Measurements from ENCODE around the gene FAM181A. TPM values are rescaled to one million over a fixed set of nuclear protein-coding genes. Genes with fewer than 3 reads are reported as not detected.

FAM181A gene
- total RNA-seq, 1 experiment from 2014 or later = not detected

GRCh38 chr14:93957751-93958566 lies 30.8 kb downstream of the FAM181A start:
- DNase-seq = no peak
- Histone ChIP-seq H3K27ac (no peak overlapping the region), H4K20me1 (ENCODE audit: insufficient read depth) (no peaks in the 10 kb centered on the region), H3K4me1 (replicated peaks; ENCODE audit: insufficient read depth) (peaks cover 33% of the 10 kb centered on the region), H3K4me2 (no peak overlapping the region), H3K27me3 (ENCODE audit: insufficient read depth, low read depth) (no peaks in the 10 kb centered on the region), H3K9me2 (ENCODE audit: insufficient read depth) (no peaks in the 10 kb centered on the region), H3K36me3 (ENCODE audit: low read depth) (no peaks in the 10 kb centered on the region), H2AFZ (no peak overlapping the region), H3F3A (ENCODE audit: insufficient read depth, low read depth) (peaks cover 21% of the 10 kb centered on the region), H3K9me3 (ENCODE audit: insufficient read depth, low read depth) (no peaks in the 10 kb centered on the region), H3K79me2 (ENCODE audit: low read depth) (no peaks in the 10 kb centered on the region), H3K4me3 (no peak overlapping the region)
- no peak for TF ChIP-seq CTCF (conservative IDR thresholded peaks at IDR 0.05)
- TF ChIP-seq EZH2 (IDR thresholded peaks at IDR 0.05; ENCODE audit: low read depth) = no peak
- ChIA-PET POLR2A (ENCODE audit: unreplicated experiment) (no interaction called here), CTCF (no interaction called here)
- intact Hi-C loops (cut with micrococcal nuclease; ENCODE audit: unreplicated experiment) = no loop called here
- BruUV-seq (replicated peaks) = no TSS peak

GRCh38 chr14:93958567-93959238 lies 31.6 kb downstream of the FAM181A start:
- Histone ChIP-seq H3K79me2 (ENCODE audit: low read depth) (no peaks in the 10 kb centered on the region), H4K20me1 (ENCODE audit: insufficient read depth) (no peaks in the 10 kb centered on the region), H3F3A (ENCODE audit: insufficient read depth, low read depth) (peaks cover 27% of the 10 kb centered on the region), H3K9me2 (ENCODE audit: insufficient read depth) (no peaks in the 10 kb centered on the region), H3K27me3 (ENCODE audit: insufficient read depth, low read depth) (no peaks in the 10 kb centered on the region), H2AFZ (no peak overlapping the region), H3K4me3 (no peak overlapping the region), H3K27ac (peak overlapping the region; percentile 61), H3K4me1 (replicated peaks; ENCODE audit: insufficient read depth) (peaks cover 41% of the 10 kb centered on the region), H3K36me3 (ENCODE audit: low read depth) (no peaks in the 10 kb centered on the region), H3K9me3 (ENCODE audit: insufficient read depth, low read depth) (no peaks in the 10 kb centered on the region), H3K4me2 (peak overlapping the region; percentile 65)
- ChIA-PET CTCF (no interaction called here), POLR2A (ENCODE audit: unreplicated experiment) (no interaction called here)
- TF ChIP-seq EZH2 (IDR thresholded peaks at IDR 0.05; ENCODE audit: low read depth) (no peak), CTCF (conservative IDR thresholded peaks at IDR 0.05) (no peak)
- no peak for DNase-seq
- intact Hi-C loops (cut with micrococcal nuclease; ENCODE audit: unreplicated experiment) = no loop called here
- no TSS peak for BruUV-seq (replicated peaks)

DNA sequence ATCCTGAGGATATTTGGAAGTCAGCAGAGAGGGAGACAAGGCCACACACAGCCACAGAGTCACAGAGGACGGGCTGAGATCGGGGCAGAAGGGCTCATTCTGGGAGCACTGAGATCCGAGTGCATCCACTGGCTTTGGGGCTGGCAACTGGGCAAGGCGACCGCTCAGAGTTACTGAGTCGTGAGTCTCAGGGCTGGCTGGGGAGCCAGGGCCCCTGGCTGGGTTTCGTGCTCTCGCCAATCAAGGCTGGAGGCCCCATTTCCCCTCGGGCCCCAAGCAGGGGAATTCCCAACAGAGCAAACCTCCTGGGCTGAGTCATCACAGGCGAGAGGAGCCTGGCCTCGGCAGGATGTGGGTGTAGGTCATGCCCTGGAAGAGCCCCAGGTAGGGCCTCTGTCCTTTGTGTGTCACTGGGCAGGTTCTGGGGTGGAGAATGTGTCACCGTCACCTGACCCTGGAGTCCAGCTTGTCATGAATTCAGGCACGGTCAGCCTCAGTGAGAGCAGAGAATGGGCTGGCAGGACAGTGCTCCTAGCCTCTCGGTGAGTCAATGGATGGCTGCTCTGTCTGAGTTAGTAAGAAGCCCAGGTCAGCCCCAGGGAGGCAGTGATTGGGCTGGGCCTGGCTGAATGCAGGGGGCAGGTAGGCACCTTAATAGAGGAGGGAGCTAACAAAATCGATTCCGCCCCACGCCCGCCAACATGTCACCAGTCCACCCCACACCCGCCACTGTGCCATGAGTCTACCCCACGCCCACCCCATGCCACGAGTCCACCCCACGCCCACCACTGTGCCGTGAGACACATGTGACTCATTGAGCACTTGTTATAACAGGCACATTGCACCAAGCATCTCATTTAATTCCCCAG lies 32.3 kb downstream of the FAM181A start:
- no peak overlapping the region for H2AFZ ChIP-seq
- H3K4me2 ChIP-seq = peak overlapping the region; percentile 65
- H4K20me1 ChIP-seq (ENCODE audit: insufficient read depth) = no peaks in the 10 kb centered on the region
- H3K9me2 ChIP-seq (ENCODE audit: insufficient read depth) = no peaks in the 10 kb centered on the region
- no peaks in the 10 kb centered on the region for H3K27me3 ChIP-seq (ENCODE audit: insufficient read depth, low read depth)
- ChIA-PET CTCF (no interaction called here), POLR2A (ENCODE audit: unreplicated experiment) (no interaction called here)
- H3K79me2 ChIP-seq (ENCODE audit: low read depth) = no peaks in the 10 kb centered on the region
- no TSS peak for BruUV-seq (replicated peaks)
- peaks cover 27% of the 10 kb centered on the region for H3F3A ChIP-seq (ENCODE audit: insufficient read depth, low read depth)
- peaks cover 45% of the 10 kb centered on the region for H3K4me1 ChIP-seq (replicated peaks; ENCODE audit: insufficient read depth)
- H3K36me3 ChIP-seq (ENCODE audit: low read depth) = no peaks in the 10 kb centered on the region
- peak overlapping the region; percentile 73 for H3K27ac ChIP-seq
- no peak overlapping the region for H3K4me3 ChIP-seq
- H3K9me3 ChIP-seq (ENCODE audit: insufficient read depth, low read depth) = no peaks in the 10 kb centered on the region
- intact Hi-C loops (cut with micrococcal nuclease; ENCODE audit: unreplicated experiment) = no loop called here
- TF ChIP-seq EZH2 (IDR thresholded peaks at IDR 0.05; ENCODE audit: low read depth) = no peak
- no peak for TF ChIP-seq CTCF (conservative IDR thresholded peaks at IDR 0.05)
- DNase-seq = peak; percentile 80 to 97
